ENCODE results near the gene WNT9A.

Gene WNT9A

DNA sequence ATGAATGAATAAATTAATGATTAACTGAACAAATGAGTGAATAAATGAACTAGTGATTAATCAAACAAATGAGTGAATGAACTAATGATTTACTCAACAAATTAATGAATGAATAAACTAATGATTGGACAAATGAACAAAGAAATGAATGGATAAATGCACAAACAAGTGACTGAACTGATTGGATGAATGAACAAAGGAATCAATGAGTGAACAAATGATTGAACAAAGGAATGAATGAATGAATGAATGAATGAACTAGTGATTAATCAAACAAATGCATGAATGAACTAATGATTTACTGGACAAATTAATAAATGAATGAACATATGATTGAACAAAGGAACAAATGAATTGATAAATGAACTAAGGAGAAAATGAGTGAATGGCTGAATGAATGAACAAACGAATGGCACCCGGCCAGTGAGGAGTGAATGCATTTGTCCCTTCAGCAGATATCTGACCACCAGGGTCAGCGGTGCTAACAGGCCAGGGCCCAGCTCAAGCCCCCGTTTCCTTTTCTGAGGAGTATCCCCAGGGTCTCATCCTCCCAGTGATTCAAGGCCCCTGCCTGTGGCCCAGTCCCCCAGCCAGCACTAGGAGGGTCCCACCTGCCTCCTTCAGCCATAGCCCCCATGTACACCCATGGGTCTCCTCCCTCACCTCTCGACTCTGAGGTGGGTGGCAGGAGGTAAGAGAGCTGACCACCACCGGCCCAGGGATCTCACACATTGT, 49.9 kb downstream of the WNT9A start:
- no peak for DNase-seq (ENCODE audit: low read depth)

DNA sequence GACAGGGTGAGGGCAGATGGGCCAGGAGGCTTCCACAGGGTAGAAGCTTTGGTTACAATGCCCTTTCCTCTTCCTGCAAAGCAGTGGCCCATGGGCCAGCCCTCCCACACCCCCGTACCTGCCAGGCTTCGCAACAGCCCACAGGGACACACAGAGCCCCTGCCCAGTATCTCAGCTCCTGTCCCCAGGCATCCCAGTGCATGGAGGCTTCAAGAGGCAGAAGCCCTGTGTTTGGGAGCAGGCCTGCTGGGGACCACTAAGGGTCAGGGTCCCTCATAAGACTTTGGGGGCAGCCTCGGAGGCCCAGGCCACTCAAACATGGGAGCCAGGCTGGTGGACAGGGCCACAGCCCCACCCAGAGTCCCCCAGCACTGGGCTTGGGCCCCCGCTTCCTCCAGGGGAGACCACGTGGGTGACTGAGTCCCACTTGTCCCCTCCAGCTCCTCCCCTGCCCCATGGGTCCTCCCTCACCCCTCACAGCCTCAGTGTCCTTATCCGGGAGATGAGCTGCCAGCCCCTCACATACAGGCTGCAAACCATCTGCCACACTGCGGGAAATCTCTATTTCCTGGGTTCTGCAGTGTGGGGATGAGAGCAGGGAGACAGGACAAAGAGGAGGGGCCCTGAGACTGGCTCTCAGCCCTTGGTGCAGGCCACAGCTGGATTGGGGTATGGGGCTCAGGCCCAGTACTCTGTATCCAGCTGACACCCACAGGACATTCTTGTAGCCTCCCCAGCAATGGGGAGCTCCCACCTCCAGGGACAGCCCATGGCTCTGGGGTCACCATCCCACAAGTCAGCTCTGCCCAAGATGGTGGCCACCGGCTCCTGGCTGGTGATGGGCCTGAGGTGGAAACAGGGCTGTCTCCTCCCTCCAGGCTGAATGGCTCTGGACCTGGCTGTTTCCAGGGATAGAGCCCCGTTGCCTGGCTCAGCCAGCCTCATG, 50.7 kb downstream of the WNT9A start:
- DNase-seq (ENCODE audit: low read depth) = no peak

DNA sequence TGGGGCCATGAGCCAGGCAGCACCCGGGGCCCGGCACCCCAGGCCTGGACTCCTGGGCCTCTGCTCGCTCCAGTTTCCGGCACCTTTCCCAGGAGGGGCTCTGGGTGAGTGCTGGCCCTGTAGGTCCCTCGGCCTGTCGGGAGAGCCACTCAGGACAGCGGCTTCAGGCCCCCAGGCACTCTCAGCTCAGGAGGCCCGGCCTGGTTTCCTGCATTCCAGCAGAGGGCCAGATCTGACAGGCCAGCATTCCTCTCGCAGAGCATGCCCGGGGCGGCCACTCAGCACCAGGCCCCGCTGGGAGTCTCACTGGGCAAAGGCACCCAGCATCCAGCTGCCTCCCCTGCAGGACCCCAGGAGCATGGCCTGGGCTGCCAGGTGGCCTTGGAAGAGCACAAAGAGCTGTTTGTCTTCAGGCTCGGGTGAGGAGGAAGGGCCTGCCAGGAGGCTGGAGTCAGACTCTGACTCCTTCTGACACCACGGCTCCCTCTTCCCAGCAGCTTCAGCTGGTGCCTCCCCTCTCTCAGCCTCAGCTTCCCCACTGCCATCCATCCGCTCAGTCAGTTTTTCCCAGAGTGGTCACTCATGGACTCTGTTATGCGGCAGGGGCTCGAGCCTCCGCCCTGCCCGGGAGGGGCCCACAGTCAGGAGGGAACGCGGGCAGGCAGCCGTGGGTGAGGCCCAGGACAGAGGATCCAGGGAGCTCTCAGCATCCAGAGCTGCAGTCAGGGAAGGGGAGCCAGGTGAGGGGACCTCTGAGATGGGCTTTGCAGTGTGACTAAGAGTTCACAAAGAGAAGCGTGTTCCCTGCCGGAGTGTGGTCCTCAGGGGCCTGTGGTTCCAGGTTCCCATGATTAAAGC, 51.7 kb downstream of the WNT9A start:
- no peak for DNase-seq (ENCODE audit: low read depth)

DNA sequence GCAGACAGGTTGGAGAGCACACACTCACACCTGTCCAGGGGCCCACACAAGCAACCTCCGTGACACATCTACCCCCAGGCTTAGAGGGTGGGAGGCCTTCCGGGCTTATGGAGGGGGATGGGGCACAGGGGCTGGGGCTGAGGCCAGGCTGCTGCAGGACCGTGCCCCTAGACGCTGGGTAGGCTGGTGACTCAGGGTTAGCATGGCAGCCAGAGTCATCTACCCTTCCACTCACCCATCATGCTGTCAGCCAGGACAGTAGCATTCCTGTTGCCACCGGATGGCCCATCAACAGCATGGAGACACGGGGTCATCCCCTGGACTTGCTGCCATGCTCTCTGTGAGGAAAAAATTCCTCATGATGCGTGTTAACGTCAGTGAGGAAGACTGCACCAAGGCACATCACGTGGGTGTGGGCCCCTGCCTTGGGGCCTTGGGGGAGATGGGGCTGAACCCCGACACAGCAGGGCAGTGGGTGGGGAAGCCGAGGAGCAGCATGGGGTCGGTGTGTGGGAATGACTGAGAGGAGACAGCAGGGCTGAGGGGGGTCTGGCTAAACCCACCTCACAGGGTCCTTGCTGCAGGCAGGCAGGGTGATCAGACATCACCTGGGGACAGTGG, 52.8 kb downstream of the WNT9A start:
- no peak for DNase-seq (ENCODE audit: low read depth)

DNA sequence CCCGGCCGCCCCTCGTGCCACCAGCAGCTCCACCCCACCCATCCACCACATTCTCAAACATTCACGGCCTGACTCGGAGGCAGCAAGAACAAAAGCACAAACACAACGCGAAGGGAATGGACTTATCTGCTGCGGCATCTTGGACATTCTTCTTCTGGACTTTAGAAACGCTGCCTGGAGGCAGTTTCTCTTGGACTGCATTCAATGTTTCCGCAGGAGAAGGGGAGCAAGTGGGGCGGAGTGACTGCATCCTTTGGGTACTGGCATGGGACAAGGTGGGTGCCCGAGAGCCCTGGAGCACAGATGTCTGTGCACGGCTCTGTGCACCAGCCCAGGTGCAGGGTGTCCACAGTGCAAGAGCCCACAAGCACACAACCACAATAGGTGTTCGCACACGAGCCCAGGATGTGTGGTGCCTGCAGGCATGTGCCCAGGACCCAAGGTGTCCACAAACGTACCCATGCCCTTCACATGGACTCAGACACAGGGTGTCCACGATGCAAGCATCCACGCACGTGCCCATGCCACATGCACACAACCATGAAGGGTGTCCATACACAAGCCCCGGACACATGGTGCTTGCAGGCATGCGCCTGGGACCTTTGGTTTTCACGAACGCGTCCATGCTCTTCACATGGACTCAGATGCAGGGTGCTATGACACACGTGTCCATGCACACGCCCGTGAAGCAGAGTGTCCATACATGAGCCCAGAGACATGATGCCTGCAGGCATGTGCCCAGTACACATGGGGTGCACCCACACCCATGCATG, 53.6 kb downstream of the WNT9A start:
- DNase-seq (ENCODE audit: low read depth) = no peak

DNA sequence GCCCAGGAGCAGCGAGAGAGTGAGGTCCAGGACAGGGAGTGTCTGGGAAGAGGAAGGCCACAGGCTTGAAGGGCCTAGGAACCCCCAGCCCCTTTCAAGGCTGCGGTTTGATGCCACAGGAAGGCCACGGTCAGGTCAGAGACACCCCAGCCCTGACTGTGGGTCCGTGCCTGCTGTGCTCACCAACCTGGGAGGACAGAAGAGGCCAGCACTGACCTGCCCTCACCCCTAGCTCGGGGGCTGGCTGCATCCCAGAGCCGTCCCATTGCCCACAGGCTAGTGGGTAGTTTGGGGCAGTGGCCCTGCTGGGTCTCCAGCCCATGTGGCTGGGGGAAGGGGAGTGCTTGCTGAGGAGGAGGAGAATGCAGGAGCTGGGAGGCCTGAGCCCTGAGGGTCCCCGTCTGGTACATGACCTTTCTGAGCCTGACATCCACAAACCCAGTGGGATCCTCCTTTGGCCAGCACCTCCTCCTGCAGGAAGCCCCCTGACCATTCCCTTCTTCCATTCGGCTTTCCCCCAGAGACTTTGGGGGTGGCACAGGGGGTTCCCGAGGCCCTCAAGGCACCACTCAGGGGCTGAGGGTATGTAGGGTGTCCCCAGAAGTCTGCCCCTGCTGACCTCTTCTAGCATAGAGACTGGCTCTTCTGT, 54.3 kb downstream of the WNT9A start:
- DNase-seq (ENCODE audit: low read depth) = no peak

DNA sequence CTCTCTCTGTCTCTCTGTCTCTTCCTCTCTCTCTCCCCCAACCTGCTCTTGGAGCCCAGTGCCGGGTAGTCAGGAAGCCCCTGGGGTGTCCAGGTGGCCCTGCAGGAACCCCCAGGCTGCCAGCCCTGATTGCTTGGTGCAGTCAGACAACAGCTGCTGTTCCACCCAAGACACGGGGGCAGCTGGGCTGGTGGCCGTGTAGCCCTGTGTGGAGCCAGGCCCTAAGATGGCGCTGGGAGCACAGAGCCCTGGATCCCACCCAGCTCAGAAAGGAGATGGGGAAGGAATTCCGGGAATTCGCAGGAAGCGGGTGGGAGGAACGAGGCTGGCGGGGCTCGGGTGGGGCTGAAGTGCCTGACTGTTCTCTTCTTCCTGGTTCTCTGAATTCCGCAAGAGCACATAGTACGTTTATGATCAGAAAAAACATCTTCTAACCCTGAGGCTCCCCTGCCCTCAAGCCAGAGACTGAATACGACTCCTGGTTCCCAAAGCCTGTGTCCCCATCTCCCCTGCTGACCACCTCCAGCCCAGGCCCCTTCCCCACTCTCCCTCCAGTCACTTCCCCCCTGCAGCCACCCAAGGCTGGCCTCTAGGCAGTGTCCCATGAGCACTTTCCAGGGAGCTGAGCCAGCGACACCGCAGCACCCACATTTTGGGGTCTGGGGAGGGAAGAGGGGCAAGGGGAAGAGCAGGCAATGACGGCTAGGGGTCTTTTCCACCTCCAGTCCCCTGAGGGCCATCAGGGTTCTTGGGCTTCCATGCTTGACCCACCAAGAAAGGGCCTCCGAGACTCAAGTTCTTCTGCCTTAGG, 55.0 kb downstream of the WNT9A start:
- DNase-seq (ENCODE audit: low read depth) = no peak

DNA sequence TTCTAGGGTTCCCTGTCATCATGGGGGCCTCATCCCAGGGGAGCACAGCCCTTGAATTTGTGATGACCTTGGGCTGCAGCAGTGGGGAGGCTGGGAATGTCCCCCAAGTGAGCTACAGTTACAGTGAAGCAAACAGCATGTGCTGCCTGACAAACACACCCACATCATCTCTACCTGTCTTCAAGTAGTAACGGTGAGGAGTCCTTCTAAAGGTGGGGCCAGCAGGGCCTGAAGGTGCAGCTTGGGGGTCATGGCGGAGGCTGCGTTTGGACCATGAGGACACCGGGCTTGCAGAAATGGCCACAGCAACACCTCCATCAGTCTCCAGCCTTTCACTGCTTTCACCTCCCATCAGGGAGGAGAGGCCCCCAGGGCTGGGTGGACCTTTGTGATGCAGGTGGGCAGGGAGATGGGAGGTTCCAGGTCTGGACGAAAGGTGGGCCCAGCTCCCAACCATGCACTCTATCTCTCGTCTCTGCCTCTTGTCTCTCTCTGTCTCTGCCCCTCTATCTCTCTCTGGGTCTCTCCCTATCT, 55.7 kb downstream of the WNT9A start:
- no peak for DNase-seq (ENCODE audit: low read depth)

DNA sequence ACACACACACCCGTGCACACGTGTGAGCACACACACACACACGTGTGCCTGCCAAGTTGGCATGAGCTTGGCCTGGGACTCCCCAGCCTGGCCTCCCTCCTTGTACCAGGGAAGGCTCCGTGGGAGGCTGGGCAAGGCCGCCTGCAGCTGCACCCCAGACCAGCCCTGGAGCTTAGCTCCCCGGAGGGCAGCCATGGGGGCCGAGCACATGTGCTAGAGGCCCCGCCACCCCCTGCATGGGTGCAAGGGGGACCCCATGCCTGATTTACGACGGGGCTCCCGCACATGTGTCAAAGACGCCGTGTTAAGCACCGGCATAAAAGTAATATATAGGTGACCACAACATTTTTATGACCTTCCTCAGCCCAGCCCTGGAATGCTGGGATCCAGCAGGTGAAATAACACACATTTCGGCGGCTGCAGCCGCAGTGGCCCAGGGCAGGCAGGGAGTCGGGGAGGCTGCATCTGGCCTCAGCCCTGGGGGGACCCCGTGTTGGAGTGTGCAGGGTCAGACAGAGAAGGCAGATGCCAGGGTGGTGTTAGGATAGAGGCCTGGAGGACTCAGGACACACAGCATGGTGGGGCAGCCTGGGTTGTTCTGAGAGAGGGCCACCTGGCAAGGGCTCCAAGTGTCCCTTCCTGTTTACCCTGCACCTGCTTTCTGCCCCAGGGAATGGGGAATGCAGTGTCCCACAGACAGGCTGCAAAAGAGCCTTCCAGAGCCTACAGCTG, 56.3 kb downstream of the WNT9A start:
- DNase-seq (ENCODE audit: low read depth) = no peak

DNA sequence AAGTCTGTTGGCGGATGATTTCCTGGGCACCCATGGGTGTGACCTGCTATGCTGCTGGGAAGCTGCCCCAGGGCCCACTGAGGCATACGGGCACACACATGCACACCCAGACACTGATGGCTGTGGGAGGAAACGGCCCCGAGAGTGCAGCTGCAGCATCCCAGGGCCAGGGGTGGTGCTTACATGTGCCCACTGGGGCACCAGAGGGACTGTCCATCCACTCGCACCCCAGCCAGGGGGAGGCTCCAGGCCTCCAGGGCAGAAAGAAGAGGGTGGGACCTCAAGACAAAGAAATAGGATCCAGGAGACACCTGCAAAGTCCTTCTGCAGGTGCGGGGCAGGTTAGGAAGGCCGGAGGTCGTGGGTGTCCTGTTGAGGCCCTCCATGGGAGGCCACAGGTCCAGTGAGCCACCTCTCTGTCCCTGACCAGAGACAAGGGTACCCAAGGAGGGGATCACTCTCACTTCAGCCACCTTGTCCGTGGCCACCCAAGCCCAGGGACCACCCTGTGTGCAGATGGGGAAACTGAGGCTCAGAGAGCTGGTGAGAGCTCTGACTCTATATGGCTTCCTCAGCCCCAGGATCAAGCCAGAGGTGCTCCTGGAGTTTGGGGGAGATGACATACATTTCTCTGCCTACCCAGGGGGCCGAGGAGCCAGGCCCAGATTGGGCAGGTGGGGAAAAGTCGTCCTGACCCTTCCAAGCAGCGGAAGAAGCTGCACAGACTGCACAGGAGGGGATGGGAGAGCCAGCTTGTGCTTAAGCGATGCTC, 57.1 kb downstream of the WNT9A start:
- DNase-seq (ENCODE audit: low read depth) = no peak

DNA sequence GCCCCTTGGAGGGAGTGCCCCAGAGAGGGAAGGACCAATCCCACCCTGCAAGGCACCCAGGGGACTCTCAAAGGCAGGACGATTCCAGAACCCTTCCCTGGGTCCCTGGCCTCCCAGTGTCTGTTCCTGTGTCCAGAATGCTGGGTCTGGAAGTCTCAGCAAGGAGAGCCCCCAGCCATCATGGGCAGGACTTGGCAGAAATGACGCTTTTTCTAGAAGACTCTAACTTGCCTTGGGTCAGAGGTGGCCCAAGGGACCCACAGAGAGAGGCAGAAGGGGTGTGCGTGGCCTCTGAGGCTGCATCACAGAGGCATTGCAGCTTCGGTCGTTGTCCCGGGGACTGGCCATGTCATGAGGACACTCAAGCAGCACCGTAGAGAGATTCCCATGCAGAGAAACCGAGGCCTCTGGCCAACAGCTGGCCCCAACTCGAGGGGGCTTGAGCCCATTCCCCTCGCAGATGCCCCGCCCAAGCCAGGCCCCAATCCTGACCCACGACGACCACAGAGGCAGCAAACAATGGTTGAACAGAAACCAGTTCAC, 57.8 kb downstream of the WNT9A start:
- DNase-seq (ENCODE audit: low read depth) = no peak

DNA sequence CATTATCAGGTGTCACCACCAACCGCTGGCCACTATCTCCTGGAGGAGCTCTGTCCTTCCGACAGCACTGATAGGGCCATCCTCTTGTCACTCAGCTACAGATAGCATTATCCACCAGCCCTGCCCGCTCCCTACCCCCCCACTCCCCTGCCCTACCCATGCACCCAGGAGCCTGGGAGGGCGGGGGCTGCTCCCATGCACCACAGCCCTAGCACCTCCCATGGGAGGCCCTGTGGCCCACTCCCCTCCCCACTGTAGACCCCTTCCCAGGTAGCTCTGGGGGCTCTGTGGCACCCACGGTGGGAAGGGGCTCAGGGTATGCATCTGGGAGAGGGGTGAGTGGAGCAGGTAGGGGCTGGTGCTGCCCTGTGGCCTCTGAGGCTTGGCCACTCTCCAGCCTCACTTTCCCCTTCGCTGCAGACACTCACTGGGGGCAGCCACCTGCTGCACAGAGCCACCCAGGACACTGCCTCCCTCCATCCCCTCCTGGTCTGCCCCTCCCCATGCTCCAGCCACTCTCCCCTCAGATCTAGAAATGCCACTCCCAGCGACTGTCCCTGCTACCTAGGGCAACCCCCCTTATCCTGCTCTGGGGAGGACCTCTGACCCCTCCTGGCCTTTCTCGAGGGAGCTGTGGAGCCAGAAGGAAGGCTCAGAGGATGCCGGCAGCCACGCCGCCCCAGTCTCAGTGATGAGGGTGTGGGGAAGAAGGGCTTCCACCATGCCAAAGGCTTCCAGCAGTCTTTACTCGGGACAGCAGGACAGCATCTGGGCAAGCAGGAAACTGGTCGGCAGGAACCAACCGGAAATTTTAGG, 58.5 kb downstream of the WNT9A start:
- DNase-seq (ENCODE audit: low read depth) = no peak

DNA sequence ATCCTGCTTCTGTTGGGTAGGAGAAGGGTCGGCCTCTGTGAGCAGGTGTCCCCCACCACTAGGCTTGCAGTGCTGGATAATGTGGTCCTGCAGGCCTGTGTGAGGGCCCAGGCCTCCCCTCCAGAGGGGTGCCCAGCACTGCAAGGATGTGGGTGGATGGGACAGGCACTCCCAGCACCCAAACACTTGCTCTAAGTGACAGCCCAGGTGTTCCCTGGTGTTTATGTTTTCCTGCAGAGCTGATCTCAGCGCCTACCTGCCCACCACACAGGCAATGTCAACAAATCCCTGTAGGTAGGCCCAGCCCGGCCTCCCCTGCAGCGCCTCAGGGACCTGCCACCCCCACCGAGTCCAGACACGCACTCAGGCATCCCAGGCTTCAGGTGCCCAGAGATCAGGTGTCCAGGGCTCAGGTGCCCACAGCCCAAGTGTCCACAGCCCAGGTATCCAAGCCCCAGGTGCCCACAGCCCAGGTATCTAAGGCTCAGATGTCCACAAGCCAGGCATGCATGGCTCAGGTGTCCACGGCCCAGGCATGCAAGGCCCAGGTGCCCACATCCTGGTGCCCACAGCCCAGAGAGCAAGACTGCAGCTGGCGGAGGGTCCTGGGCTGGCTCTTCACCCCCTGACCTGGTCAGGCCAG, 59.2 kb downstream of the WNT9A start:
- no peak for DNase-seq (ENCODE audit: low read depth)

DNA sequence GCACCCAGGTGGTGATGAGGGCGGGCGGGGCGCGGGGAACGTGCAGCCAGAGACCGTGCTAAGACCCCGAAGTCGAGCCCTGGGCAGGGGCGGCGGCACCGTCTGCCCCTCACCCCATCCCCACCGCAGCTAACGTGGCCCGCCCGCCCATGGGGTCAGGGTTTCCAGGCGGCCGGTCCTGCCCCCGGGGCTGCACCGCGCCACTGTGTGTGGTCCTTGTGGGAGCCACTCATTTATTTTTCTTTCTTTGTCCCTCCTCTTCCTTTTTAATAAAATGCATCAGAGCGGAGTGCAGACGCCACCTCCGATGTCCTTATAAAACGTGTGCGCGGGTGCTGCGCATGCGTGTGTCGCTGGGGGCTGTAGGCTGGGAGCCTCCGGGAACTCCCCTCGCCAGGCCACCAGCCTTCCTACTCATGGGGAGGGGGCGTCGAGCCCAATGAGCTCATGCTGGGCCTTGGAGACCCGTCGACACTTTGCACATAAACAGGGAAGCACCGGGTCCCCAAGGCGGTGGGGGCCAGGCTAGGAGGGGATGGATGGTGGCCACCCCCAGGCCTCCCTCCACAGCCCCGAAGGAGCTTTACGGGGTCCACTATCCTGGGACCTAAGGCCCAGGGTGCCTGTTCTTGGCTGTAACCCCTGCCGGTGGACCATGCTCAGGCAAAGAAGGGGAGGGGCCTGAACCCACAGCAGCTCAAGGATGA, 59.9 kb downstream of the WNT9A start:
- DNase-seq (ENCODE audit: low read depth) = no peak

DNA sequence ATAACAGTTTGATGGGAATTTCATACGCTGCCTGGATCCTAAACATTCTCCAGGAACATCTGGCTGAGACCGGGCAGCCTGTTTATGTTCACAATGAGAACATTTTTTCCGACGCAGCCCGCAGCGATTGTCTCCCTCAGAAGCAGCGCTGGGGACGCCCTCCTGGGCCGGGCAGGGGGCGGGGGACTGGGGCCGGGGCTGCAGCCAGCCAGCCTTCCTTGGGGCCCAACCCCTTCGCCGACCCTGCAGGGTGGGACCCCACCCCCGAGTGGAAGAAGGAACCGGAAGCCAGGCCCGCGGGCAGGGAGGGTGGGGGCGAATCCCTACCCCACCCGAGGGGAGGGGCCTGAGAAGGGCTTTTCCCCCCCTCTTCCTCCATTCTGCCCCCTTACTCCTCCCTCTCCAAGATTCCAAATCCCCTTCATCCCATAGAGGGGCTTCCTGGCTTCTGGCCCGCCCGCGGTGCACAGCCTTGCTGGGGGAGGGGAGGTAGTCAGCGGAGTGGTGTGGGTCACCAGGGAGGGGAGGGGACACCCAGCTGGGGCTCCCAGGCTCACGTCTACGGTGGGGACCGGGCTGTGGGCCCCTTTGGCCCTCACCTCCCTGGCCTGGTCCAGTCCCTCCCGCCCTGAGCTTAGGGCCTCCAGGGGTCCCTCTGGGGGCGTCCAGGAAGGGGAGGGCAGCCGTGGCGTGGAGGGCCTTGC, 60.6 kb downstream of the WNT9A start:
- no peak for DNase-seq (ENCODE audit: low read depth)

Measured in GM04504 (cell line).